GM12891 (cell line): ENCODE measurements around the gene TCEANC.

Source experiments
- POLR2A ChIP-seq: IDR thresholded peaks from 2 replicates; pipeline ENCODE4 v1.6.1; 2011; ENCODE audit warnings: low read depth, low read length, control low read depth
- POLR2AphosphoS5 ChIP-seq: IDR thresholded peaks from 2 replicates; pipeline ENCODE4 v1.6.1; 2011; ENCODE audit warnings: low read depth, low read length, control low read depth
- SPI1 ChIP-seq: IDR thresholded peaks from 2 replicates; pipeline ENCODE4 v1.6.1; 2011; ENCODE audit warnings: low read depth, low read length, control low read depth

DNA sequence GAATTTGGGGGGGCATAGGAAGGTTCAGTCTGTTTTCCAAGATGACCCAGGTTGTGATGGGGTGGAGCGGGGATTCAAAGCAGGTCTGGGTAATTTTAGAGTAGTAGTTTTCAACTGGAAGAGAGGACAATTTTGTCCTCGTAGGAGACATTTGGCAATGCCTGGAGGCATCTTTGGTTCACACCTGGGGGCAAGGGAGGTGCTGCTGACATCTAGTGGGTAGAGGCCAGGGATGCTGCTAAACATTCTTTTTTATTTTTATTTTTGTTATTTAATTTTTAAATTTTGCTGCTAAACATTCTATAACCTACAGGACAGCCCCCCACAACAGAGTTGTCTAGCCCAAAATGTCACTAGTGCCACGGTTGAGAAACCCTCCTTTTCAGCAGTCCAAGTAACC is 37.9 kb downstream of the TCEANC start:
- no peak for TF ChIP-seq POLR2AphosphoS5
- TF ChIP-seq POLR2A, result no peak
- TF ChIP-seq SPI1, result no peak
